ENCODE results near the gene OXCT2.

GRCh38 chr1:39761016-39761415 lies 10.1 kb downstream of the OXCT2 start:
- TF ChIP-seq, protein P1, sequence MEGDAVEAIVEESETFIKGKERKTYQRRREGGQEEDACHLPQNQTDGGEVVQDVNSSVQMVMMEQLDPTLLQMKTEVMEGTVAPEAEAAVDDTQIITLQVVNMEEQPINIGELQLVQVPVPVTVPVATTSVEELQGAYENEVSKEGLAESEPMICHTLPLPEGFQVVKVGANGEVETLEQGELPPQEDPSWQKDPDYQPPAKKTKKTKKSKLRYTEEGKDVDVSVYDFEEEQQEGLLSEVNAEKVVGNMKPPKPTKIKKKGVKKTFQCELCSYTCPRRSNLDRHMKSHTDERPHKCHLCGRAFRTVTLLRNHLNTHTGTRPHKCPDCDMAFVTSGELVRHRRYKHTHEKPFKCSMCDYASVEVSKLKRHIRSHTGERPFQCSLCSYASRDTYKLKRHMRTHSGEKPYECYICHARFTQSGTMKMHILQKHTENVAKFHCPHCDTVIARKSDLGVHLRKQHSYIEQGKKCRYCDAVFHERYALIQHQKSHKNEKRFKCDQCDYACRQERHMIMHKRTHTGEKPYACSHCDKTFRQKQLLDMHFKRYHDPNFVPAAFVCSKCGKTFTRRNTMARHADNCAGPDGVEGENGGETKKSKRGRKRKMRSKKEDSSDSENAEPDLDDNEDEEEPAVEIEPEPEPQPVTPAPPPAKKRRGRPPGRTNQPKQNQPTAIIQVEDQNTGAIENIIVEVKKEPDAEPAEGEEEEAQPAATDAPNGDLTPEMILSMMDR (IDR thresholded peaks at IDR 0.05; ENCODE audit: poor library complexity) = no peak
- TF ChIP-seq EZH2phosphoT487 (IDR thresholded peaks at IDR 0.05; ENCODE audit: low read depth, severe bottlenecking, unreplicated experiment) = no peak
- TF ChIP-seq EZH2 (IDR thresholded peaks at IDR 0.05; ENCODE audit: borderline replicate concordance) = no peak
